ENCODE results near the gene CLEC4C.

DNA sequence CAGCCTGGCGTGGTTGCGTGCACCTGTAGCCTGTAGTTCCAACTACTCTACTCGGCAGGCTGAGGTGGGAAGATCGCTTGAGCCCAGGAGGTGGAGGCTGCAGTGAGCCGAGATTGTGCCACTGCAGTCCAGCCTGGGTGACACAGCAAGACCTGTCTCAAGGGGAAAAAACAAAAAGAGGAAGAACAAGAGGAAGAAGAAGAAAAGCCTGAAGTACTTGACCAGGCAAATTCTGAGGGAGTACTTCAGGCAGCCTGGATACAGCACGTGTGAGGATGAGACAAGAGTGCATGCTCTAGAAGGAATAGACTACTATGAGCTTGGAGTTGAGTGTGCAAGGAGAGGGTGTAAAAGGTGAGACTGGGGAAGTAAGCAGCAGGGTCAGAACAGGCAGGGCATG, 53.4 kb downstream of the CLEC4C start:
- no peak for TF ChIP-seq POLR2A (IDR thresholded peaks at IDR 0.05)
- TF ChIP-seq, protein P1, sequence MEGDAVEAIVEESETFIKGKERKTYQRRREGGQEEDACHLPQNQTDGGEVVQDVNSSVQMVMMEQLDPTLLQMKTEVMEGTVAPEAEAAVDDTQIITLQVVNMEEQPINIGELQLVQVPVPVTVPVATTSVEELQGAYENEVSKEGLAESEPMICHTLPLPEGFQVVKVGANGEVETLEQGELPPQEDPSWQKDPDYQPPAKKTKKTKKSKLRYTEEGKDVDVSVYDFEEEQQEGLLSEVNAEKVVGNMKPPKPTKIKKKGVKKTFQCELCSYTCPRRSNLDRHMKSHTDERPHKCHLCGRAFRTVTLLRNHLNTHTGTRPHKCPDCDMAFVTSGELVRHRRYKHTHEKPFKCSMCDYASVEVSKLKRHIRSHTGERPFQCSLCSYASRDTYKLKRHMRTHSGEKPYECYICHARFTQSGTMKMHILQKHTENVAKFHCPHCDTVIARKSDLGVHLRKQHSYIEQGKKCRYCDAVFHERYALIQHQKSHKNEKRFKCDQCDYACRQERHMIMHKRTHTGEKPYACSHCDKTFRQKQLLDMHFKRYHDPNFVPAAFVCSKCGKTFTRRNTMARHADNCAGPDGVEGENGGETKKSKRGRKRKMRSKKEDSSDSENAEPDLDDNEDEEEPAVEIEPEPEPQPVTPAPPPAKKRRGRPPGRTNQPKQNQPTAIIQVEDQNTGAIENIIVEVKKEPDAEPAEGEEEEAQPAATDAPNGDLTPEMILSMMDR (IDR thresholded peaks at IDR 0.05), result no peak

All from testis (tissue), 2 donors.